NCI-H524 (cell line): ENCODE results near the gene FMOD.
A peak's percentile ranks its signal among the peaks of the same experiment; 100 is the strongest.

ENCODE experiments used
- DNase-seq, 2 experiments: peaks; one replicate each; lab custom pipeline; 2025; lab: John Stamatoyannopoulos, UW

The FMOD gene

DNA sequence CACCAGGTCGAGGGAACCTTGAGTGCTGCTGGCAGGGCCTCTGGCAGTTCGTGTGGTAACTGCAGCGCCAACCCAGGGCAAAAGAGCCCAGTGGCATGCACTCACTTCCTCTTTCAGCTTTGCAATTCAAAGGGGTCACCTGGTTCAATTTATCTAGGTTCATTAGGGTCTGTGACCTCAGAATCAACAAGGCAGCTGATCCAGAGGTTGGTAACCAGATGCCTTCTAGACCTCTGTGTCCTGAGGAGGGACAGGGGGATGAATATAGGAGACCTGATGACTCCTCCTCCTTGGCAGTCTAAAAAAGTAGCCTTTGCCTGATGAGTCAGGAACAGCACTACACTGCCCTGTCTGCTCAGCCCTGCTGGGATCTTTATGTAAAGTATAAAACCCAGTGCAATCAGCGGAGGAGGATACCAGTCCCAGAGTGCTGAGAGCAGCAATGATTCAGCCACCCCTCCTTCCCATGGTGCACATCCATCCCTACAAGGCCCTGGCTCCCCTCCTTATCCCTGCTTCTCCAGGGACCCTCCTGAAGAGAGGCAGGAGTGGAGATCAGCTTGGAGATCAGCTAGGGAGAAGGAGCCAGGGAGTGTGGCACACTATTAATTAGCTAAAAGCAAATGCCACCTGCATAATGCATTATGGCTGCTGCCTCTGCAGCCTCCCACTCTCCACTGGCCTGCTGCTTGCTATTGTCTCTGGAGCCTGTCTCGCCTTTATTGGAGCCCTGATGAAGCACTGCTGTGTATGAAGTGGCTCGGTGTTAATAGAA lies 11.2 kb upstream of the FMOD start:
- peak in 1 of 2 experiments; percentile 67 for DNase-seq

GRCh38 chr1:203360547-203361185 lies 9.7 kb upstream of the FMOD start:
- DNase-seq = peak in 1 of 2 experiments; percentile 24

DNA sequence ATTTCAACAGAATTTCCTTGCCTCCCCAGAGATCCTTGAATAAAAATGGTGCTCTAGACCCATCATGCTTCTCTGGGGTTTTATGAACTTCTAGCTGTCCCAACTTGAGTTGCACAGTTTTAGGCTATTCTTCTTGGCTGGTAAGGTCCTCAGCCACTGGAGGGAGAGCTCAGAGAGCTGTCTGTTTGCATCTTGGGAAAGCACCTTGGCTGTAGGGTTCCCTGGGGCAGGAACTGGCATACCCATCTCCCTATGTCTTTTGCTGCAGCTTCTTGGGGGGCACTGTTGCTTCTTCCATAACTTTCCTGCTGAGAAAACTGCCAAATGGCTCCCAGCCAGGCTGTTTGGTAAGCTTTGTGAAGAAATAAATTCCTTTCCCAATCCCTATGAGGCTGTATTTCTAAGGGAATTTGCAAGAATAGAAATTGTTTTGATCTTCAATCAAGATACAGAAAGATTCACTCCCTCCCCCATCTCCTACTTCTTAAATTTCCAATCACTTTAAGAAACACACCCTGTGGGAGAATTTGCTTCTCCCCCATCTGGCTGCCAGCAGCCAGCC lies 8.2 kb upstream of the FMOD start:
- no peak for DNase-seq

GRCh38 chr1:203354246-203354645 lies 3.3 kb upstream of the FMOD start:
- no peak for DNase-seq

DNA sequence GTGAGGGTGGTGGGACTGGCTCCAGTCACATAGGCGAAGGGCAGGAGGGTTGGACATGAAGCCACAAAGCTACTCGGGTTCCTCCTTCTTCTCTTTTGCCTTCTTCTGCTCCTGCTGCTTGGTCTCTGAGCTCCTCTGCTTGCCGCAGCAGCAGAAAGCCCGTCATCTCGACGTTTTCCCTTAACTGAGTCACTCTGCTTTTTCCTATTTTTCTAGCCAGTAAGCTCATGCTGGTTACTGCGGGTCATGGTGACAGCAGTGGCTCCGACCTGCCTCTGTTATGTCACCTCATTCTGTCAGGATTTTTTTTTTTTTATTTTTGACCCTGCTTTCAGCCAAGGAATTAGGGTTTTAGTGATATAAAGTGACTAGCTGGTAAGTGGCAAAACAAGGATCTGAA lies 2.6 kb upstream of the FMOD start:
- DNase-seq = no peak

GRCh38 chr1:203349773-203350524 lies 973 bp downstream of the FMOD start:
- no peak for DNase-seq

GRCh38 chr1:203349166-203349565 lies 1.8 kb downstream of the FMOD start:
- no peak for DNase-seq

DNA sequence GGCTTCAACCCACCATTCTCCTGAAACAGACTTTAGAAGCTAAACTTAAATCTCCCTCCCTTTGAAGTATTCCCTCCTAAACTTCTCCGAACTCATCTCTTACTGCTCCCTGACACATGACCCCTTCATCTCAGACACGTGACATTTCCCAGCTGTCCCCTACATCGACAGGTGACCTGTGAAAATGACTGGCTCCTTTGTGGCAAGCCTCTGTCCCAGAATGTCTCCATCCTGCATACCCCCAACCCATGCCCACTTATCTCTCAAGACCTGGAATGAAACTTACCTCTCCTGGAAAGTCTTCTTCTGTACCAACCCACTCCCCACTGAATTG lies 4.2 kb downstream of the FMOD start:
- DNase-seq = no peak

DNA sequence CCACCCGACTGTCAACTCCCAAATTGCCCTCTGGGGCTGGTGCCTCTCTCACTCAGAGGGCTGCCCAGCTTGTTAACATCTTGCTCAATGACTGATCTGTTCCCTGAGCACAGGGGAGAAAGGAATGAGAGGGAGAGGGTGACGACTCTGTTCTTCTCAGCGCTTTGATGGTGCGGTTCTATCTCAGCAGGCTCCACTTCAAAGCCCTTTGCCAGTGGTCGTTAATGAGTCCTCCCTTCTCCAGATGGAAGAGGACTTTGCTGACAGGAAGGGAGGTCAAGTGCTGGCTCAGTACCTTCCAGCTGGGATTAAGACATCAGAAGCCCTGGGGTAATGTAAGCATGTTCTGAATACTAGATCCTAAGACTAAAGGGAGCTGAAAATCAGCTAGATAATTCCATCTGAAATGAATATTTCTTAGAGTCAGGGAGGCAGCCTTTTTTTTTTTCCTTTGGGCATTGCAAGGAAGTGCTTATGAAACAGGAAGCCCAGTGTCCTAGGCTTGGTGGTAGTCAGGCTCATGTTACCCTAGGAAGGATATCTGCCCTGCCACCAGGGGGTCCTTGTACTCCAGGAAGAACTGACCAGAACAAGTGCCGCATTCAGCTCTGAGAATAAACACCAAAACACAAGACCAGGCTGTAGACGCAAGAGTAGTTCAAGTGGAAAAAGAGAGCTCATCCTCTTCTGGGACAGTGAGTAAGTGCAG lies 4.7 kb downstream of the FMOD start:
- no peak for DNase-seq

GRCh38 chr1:203343956-203344754 lies 6.8 kb downstream of the FMOD start:
- DNase-seq = no peak

DNA sequence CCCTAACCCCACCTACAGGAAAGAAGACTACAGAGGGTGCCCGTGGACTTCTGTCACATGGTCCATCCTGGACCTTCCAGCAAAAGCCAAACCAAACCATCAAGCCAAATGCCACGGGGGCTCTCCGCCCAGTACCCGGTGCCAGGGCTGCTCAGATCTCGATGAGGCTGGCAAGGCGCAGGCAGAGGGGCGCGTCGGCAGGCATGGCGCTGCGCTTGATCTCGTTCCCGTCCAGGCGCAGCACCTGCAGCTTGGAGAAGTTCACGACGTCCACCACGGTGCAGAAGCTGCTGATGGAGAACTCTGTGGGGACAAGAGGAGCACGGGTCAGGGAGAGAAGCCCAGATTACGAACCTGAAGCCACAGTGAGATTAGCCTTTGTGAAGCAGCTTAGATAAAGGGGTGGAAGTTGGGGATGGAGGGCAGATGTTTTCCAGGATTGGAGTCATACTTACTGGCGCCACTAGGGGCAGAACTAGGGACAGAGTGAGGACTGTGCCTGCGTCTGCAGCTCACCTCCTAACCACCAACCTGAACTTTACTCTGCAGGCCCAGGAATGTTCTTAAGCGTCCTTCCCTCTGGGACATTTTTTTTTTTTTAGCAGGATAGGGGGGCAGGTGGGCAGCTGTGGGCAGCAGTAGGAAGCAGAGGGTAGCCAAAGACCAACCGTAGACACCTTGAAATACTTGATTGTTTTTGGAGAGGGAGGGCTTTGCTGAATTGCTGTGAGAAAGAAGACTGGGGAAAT lies 8.6 kb downstream of the FMOD start:
- peak; percentile 63 to 73 for DNase-seq

DNA sequence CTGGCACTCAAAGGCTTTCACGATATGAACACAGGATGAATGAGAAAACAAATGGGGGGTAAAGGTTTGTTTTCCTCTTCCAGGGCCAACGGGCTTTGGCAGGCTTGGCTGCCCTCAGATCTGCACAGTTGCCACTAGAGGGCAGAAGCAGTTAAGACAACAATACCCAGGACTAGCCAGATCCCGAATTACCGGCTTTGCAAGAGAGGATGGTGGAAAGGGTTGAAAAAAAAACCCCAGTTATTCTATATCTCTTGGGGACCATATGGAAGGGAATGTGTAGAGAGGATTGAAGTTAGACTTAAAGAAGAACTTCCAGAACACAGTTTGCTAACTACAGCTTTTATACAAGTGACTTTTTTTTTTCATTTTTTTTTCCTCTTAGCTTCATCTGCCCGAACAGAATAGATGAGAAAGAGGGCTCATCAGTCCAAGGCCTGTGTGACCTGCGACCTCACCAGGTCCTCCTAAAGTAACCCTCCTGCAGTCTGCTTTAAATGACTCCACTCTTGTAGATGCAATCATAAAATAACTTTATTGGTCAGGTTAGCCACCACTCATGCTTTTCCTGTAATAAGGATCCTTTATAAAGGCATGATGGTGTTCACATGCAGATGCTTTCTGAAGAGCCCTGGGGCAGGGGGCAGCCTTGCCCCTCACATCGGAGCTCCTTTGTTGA lies 10.7 kb downstream of the FMOD start:
- peak; percentile 74 to 92 for DNase-seq

GRCh38 chr1:203338335-203339036 lies 12.4 kb downstream of the FMOD start:
- peak; percentile 10 to 51 for DNase-seq

DNA sequence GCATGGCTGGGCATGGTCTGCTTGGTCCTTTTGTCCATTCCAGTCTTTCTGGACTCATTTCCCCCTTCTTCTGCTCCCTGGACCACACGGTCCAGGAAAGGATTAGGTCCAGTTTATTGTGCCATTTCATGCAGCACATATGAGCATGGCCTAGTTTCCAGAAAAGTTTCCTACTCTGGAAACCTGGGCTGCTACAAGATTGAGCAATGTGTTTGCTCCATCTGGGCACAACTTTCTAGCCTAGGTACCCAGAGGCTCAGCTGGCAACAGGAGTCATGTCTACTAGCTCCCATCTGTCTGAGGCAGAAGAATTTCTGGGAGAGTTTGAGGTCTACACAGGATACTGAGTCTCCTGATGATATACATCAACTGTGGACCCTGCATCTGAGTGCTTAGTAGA lies 14.8 kb downstream of the FMOD start:
- DNase-seq = no peak

DNA sequence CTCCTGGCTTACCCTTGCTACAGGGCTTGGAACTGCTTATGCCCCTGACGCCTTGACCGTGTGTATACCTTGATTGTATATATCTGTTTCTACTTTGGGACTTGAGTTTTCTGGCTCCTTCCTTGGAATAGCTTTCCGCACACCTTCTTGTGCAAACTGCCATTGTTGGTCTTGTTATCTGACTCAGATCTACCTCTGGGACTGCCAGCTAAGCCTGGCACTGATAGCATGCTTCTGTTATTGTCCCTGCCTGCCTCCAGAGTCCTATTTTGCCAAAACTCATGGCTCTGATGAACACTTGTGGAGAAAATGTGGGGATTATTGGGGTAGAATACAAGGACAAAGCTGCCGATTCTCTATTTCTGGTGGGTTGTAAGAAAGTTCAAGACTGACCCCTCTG lies 15.4 kb downstream of the FMOD start:
- DNase-seq = no peak

DNA sequence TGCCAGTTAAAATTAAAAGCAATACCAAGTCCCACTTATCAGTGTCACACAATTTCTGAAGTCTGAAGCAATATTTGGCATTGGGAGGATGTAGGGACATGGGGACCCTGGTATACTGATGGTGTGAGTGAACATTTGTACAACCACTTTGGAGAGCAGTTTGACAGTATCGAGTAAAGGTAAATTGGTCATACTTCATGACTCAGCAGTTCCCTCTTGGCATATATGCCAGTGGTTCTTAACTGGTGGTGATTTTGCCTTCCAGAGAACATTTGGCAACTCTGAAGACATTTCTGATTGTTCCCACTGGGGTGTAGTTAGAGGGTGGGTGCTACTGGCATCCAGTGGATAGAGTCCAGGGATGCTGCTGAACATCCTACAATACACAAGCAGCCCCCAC lies 19.7 kb downstream of the FMOD start:
- DNase-seq = no peak

- DNase-seq = no peak
Measured at GRCh38 chr1:203328714-203329122, 22.2 kb downstream of the FMOD start.

GRCh38 chr1:203327684-203328457 lies 23.1 kb downstream of the FMOD start:
- peak; percentile 89 to 93 for DNase-seq
